Activated T-helper 9 cell treated with anti-CD3 and anti-CD28 coated beads, Interleukin-2, amount 50 U/mL, for 16 hours (primary cell): ENCODE measurements around the gene FTSJ1.

Source experiments
- DNase-seq: peaks from one replicate; pipeline ENCODE4 v3.0.0-alpha.2; 2020; ENCODE audit warnings: low read depth

The FTSJ1 gene

DNA sequence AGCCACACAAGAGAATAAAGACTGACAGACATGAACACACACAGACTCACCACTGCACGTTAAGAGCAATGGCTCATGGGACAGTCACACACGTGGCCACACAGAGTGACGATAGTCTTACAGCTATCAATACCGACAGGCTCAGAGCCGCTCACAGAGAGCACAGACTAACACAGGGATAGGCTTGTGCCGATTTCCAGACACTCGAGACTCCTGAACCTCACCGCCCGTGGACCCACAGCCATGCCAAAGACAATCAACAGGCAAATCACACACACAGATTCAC is 5.2 kb upstream of the FTSJ1 start:
- no peak for DNase-seq

DNA sequence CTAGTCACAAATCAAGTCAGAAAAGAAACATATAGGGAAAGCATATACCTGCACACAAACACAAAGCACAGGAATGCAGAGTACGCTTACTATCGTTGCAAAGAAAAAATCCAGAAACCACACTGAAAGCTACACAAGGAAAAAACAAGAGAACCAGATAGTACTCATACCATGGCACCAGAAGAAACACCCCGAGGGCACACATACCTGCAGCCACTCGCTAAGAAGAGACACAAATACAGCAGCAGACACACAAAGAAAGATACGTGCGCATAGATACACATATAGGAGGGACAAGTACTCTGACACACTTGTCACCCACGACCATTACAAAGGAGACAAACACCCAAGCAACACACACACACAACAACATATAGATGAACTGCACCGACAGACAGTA is 4.5 kb upstream of the FTSJ1 start:
- DNase-seq: no peak

DNA sequence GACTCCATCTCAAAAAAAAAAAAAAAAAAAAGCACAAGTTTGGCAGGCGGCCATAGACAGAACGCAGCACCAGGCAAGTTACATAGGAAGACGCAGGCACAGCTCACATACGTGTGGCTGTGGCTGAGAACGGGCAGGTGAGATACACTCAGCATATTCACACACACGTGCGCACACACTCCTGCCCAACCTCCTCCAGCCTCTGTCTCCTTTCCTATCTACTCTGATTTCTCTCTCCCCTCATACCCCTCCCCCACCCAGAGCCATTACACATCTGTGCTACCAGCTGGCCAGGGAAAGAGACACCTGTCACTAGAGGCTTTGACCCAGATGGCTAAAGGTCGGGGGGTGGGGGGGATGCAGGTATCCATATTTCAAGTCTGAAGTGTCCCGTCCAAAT is 3.8 kb upstream of the FTSJ1 start:
- no peak for DNase-seq

DNA sequence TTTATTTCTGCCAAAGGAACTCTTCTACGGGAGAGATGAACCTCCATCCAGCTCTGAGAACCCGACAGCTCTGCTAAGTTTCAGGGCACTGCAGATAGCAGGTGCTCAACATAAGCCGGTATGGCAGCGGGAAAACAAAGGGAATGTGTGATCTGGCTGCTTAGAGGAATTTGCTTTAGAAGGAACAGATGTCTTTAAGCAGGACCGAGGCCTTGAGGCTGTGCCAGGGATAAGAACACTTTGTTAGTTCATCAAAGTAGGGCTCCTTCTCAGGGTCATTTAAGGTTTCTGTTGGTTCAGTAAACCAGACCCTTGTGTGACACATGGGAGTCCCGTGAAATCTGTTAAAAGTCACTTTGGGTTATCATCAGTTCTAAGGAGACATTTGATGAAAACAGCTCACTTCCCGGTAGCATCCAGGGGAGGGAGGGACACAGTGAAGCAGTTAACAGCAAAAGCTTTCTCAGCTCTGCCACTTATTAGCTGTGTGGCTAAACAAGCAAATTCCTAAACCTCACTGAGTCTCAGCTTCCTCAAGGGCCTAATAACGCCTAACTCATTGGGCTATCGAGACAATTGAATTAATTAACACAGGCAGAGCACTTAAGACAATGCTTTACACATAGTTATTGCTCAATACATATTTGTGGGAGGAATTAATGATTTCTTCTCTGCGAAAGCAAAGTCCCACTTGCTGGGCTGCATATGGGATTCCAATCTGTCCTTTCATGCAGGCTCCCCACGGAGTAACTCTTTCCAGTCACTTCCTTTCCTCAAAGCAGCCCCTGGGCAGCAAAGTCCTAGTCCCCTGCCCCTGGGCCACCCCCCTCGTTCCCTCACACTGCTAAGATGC is 2.9 kb upstream of the FTSJ1 start:
- no peak for DNase-seq

DNA sequence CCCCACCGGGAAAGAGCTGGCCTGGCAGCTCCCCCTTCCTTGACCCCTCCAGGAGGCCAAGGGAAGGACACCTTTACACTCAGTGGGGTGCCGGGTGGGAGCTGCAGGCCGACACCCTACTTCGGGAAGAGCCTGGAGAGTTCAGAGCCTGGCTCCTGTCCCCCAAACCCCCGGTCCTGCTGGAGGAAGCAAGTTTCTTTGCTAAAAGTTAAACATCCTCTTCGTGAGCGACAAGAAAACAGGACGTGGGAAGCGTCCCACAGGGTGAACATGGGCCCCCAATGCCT is 2.4 kb upstream of the FTSJ1 start:
- no peak for DNase-seq

DNA sequence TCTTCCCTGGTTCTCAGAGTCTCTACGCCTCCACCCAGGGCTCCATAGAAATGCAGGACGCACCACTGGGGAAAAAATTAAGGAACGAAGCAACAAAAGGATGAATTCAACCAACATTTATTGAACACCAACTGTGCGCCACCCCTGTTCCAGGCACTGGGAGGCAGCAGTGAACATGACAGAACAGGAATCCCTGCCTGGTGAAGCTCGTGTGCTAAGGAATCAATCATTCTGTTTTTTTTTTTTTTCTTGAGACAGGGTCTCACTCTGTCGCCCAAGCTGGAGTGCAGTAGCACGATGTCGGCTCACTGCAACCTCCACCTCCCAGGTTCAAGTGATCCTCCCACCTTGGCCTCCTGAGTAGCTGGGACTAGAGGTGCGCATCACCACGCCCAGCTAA is 1.9 kb upstream of the FTSJ1 start:
- no peak for DNase-seq

DNA sequence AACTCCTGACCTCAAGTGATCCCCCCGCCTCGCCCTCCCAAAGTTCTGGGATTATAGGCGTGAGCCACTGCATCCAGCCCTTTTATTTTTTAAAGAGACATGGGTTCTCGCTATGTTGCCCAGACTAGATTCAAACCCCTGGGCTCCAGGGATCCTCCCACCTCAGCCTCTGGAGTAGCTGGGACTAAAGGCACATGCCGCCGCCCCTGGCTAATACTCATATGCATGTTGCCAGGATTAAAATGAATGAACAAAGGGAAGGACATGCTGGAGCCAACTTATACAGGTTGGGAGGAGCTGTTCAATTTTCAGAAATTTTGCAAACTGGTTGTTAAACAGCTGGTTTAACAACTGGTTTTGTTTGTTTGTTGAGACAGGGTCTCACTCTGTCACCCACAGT is 1.4 kb upstream of the FTSJ1 start:
- DNase-seq: no peak

DNA sequence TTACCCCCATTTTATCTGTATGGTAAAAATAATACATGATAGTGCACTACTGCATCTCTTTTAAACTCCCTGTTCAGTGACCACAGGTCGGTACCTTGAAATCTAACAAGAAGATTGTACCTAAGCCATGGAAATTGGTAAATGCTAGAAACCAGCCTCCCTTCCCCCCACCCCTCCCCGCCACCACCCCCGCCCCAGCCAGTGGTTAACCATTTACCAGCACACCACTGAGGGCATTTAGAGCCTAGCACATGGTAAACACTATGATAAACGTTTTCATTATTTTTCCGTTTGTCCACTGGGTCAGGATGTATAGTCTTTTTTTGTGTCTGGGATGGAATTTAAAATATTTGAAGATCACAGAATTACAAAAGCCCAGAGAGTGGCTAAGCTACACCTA is 703 bp upstream of the FTSJ1 start:
- no peak for DNase-seq

DNA sequence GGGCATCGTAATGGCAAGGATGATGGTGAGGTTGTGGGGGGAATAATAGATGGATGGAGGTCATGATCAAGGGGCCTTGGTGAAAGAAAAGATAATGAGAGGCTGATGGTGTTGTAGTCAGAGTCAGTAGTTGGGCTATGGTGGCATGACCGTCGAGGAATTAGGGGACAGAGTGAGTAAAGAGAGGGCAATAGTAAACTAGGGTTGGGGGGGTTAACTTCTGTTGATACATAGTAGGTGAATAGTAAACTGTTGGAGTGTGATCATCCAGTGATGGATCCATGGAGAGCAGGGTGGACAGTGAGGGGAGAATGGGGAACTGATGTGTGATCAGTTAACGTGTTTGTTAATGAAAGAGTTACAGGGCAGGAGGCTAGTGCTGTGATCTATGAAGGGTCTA is 920 bp downstream of the FTSJ1 start:
- DNase-seq: no peak

DNA sequence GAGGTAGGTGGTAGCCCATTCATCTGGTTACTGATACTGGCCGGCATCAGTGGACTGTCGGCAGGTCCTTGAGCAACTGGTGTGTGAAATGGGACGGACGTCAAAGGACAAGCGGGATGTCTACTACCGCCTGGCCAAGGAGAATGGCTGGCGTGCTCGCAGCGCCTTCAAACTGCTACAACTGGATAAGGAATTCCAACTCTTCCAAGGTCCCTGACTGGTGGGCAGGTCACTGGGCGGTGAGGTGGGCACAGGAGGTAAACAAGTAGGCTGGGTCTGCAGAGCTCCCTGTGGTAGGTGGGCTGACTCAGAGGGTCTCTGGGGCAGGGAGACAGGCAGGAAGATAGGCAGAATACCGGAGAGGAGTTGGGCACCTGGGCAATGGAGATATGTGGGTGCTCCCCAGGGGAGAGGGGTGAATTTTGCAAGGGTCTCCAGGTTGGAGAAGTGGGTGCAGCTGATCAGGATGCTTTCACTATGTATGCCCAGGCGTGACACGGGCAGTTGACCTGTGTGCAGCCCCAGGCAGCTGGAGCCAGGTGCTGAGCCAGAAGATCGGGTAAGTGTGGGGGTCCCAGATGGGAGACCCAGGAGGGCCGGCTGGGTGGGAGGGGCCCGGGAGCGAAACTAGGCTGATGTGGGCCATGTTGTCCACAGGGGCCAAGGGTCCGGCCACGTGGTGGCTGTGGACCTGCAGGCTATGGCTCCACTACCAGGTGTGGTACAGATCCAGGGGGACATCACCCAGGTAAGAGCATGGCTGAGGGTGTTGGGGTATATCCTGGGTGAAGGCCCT is 2.2 kb downstream of the FTSJ1 start:
- no peak for DNase-seq

DNA sequence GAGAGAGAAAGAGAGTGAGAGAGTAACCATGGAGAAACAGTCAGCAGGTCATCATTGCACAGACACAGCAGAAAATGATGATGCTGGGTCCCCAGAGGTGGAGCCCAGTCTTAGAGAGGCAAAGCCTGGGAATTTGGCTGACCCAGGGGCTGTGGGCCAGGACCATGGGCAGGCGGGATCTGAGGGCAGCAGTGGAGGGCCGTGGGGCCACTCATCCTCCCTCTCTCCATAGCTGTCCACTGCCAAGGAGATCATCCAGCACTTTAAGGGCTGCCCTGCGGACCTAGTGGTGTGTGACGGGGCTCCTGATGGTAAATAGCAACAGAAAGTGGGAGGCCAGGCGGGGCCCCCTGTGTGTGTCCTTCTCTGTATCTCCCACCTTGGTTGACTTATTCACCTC is 2.8 kb downstream of the FTSJ1 start:
- DNase-seq: no peak

DNA sequence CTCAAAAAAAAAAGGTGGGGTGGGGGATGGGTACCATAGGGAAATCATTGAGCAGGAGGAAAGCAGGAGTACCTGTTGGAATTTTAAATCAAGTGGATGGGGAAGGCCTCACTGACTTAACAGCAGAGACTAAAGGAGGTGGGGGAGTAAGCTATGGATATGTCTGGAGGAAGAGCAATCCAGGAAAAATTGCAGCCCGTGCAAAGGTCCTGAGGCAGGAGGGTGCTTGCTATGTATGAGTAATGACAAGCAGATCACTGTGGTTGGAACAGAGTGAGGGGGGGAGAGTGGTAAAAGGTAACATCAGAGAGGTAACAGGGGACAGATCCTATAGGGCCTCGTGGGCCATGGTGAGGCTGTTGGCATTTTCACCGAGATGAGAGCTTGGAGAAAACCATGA is 4.1 kb downstream of the FTSJ1 start:
- DNase-seq: no peak

DNA sequence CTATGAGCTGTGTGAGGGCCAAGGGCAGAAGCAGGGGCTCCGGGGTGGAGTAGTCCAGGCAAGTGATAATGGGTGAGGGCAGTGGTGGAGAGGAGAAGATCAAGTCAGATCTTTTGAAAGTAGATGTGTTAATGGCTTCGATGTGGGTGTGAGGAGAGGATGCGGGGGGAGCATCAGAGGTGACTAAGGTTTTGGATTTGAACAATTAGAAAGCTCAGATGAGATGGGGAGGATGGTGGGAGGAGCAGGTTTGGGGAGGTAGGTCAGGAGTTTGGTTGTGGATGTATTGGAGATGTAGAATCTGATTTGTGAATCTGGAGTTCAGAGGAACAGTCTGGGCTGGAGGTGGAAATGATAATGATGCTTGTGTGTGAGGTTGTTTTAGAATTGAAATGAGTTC is 4.6 kb downstream of the FTSJ1 start:
- no peak for DNase-seq

DNA sequence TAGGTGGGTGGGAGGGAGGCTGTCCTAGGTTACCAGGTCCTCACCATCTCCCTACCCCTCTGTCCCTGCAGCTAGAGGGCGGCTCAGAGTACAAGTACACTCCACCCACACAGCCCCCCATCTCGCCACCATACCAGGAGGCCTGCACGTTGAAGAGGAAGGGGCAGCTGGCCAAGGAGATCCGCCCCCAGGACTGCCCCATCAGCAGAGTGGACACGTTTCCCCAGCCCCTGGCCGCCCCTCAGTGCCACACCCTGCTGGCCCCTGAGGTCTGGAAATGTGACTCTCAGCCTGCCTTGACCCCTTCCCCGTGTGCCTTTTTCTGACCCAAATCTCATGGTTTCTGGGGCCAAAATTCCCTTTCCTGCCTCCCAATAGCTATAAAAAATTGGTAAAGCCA is 6.5 kb downstream of the FTSJ1 start:
- no peak for DNase-seq

DNA sequence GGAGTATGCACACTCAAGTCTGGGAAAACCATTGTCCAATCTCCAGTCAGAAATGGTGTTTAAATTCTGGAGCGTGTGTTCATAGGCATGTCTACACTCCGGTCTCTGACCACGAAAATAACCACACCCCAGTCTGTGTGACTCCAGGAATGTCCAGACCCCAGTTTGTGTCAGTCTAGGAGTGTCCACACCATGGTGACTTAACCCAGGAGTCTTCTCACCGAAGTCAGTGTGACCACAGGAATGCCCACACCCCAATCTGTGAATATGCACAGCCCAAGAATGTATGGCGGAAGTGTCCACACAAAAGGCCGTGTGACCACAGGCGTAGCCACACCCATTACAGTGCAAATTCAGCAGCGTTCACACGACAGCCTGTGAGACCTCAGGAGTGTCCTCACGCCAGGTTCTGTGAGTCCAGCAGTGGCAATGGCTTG is 11.4 kb downstream of the FTSJ1 start:
- DNase-seq: no peak

DNA sequence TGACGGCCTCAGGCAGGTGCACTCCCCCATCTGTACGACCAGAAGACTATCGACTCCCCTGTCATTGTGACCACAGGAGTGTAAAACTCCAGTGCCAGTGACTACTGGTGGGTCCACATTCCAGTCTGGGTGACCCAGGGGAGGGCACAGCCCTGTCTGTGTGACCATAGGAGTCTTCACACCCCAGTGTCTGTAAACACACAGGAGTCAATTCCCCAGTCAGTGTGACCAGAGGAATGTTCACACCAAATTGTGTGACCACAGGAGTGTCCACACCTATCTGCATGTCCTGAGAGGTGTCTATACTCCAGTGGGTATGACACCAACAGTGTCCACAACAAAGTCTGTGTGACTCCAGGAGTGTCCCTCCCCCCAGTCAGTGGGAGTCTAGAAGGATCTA is 12.0 kb downstream of the FTSJ1 start:
- DNase-seq: no peak

DNA sequence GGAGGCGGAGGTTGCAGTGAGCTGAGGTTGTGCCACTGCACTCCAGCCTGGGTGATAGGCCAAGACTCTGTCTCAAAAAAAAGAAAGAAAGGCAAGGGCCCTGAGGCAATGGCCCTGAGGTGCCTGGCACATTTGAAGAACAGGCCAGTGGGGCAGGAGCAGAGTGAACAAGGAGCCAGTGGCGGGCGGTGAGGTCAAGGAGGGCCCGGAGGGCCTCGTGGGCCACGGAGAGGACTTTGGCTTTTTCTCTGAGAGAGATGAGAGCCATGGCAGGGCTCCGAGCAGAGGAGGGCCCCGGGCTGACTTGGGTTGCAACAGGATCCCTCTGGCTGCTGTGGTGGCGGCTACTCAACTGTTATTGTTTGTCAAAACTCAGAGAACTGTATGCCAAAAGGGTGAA is 13.3 kb downstream of the FTSJ1 start:
- DNase-seq: no peak

DNA sequence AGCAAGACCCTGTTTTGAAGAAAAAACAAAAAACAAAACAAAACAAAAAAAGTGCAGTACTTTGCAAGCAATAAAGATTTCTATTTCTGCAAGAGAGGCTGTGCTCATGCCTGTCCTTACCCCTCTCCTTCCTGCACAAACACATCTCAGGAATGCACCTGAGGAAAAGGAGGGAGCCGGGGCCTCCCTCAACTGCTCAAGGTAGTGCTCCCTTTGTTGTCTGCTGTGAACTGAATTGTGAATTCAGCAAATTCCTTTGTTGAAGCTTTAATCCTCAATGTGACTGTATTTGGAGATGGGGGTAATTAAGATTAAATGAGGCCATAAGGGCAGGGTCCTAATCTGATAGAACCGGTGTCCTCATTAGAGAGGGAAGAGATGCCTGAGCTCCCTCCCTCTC is 13.9 kb downstream of the FTSJ1 start:
- no peak for DNase-seq

DNA sequence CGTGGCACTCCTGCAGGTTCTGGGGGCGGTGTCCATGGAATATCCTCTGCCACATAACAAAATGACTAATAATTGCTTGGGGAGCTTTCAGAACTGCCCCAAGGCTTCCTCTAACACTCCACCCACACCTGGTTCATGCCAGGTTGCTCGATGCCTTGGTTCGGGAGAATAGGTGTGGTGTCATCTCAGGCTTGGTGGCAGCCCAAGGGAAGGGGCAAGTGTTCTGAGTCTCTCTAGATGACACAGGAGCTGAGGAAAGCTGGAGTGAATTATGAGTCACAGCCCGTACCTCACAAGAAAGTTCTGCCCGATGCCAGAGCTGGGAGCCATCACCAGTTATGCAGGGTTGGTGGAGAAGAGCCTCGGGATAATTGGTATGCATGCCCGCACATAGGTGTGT is 14.7 kb downstream of the FTSJ1 start:
- DNase-seq: no peak

DNA sequence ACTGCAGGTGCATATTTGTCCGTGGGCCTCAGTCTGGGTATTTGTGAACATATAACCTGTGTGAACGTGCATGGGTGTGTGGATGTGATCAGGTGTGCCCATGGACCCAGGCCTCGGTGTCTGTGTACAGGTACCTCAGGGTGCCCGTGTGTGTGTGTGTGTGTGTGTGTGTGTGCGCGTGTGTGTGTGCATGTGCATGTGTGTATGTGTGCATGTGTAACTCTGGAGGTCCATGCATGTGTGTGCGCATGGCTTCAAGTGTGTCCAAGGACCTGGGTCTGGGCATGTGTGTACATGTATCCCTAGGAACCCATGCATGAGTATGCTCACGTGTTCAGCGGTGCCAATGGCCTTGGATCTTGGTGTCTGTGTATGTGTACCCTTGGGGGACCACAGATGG is 15.8 kb downstream of the FTSJ1 start:
- DNase-seq: no peak

DNA sequence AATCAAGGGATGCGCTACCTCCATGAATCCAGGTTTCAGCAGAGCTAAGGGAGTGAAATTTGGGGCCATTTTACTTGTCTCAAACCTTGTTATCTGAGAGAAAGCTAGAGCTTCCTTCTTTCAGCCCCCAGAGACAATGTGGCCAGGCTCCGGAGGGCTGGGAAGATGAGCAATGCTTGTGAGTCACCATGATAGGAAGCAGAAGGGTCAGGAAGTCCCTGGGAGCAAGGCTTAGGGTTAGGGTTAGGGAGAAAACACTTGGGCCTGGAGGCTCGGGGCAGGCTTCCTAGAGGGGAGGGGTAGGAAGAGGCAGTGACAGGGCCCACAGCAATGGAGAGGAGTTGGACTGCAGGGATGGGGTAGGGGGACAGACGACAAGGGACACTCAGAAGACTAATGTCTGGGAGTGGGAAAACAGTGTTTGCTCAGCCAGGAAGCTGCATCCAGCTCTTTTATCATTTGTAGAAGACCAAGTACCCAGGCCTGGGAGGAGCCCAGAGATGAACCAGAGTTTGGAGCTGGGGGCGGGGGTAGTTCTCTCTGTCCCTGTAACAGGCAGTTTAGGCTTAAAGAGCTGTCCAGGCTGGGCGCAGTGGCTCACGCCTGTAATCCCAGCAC is 16.4 kb downstream of the FTSJ1 start:
- no peak for DNase-seq

DNA sequence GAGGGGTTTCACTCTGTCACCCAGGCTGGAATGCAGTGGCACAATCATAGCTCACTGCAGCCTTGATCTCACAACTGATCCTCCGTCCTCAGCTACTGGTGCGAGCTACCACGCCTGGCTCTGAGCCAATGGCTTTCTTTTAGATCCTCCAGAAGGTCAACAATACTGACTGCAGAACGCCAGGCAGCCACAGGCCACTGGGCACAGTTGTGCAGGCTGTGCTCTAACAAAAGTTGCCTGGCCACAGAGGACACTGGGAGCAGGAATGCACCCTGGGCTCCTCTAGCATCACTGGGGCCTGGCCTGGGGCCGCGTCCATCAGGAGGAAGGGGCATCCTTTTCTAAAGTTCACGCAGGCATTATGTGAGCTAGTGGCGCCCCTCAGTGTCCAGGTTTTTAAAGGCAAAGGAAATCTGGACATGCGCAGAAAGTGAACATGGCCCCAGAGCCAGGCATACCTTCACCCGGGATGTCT is 17.9 kb downstream of the FTSJ1 start:
- DNase-seq: no peak

DNA sequence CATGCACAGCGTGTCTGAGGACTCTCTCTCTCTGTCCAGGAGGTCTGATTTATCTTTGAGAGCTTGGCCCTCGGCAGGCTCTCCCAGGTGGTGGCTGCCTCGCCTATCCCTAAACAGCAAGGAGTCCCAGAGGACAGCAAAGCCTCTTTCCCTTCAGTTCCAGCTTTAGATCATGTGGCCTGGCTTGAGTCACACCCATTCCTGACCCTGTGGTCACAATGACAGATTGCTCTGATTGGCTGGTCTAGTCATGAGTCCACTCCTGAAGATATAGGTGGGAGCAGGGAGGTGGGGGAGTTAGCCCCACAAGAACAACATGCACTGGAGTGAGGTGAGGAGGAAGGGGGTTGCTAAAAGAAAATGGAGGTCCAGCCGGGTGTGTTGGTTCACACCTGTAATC is 20.7 kb downstream of the FTSJ1 start:
- no peak for DNase-seq

DNA sequence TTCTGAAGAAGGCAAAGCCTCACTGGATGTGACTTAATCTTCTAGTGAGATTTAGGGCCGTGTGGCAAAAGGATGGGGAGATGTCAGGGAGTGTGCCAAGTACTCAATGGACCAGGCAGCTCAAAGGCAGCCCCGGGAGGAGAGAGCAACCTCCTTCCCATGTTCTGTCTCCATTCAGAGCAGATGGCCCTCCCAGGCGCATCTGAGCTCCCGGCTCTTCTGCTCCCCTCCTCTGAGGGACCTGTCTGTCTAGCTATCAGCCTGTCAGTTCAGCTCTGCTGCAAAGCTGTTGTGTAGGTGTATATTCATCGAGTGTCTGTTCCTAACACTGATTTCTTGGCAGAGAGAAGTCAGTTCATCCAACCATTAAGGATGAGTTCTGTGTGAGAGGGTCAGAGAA is 21.9 kb downstream of the FTSJ1 start:
- no peak for DNase-seq
